HL-60 (cell line): ENCODE measurements around the gene HELT.

Source experiments
- DNase-seq, 2 experiments: peaks; one replicate each; pipeline ENCODE4 v3.0.0-alpha.2; 2010 to 2020; ENCODE audit warnings: low read depth in 1 of 2, low spot score in 1 of 2
- H3K27ac ChIP-seq: fragments of 250-450 bp; sonication (Bioruptor Pico); replicated peaks from 2 replicates; pipeline ENCODE4 v1.5.1; 2020; ENCODE audit warnings: mild to moderate bottlenecking, moderate library complexity
- H3K27me3 ChIP-seq: fragments of 250-450 bp; sonication (Bioruptor Pico); 2 replicates; pipeline ENCODE4 v1.5.1; 2021; ENCODE audit warnings: mild to moderate bottlenecking, moderate library complexity; ENCODE audit not compliant: insufficient read depth, poor library complexity, severe bottlenecking
- H3K4me3 ChIP-seq: replicated peaks from 2 replicates; pipeline ENCODE4 v1.5.1; 2011; ENCODE audit warnings: mild to moderate bottlenecking, control low read depth, low read length; ENCODE audit not compliant: insufficient read depth
- GABPA ChIP-seq: IDR thresholded peaks from 2 replicates; pipeline ENCODE4 v1.6.1; 2012; ENCODE audit warnings: low read depth
- POLR2AphosphoS5 ChIP-seq: IDR thresholded peaks from 2 replicates; pipeline ENCODE4 v1.6.1; 2012; ENCODE audit warnings: low read depth
- SPI1 ChIP-seq: IDR thresholded peaks from 2 replicates; pipeline ENCODE4 v1.6.1; 2012; ENCODE audit warnings: low read depth, mild to moderate bottlenecking, borderline replicate concordance
- TF ChIP-seq, protein P1 (sequence below): IDR thresholded peaks from 2 replicates; pipeline ENCODE4 v1.6.1; 2012; ENCODE audit warnings: low read depth; ENCODE audit not compliant: insufficient replicate concordance
- TF ChIP-seq, protein P2 (sequence below): IDR thresholded peaks from one replicate; pipeline ENCODE4 v1.5.1; 2011; ENCODE audit warnings: low read length, control low read depth, inconsistent platforms; ENCODE audit not compliant: insufficient read depth

Gene HELT

DNA sequence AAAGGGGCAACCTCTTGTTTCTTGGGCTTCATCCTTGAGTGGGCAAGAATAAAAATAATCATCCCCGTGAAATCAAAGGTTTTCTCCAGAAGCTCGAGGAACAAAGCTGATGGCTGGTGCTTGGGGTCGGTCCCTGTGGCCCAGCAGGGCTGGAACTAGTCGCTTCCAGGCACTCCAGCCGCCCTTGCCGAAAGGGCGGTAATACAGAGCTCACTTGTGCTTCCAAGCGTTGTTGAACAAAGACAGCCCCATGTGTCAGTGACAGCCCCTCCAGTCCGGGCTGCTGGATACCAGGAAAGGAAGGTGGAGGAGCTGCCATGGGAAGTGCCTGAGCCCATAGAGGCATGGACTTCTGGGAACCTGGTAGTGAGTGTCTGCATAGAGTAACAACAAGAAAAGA, 5.2 kb downstream of the HELT start:
- Histone ChIP-seq H3K4me3 (no peak overlapping the region), H3K27ac (no peak overlapping the region), H3K27me3 (peaks cover 58% of the 10 kb centered on the region)
- TF ChIP-seq, protein P1, sequence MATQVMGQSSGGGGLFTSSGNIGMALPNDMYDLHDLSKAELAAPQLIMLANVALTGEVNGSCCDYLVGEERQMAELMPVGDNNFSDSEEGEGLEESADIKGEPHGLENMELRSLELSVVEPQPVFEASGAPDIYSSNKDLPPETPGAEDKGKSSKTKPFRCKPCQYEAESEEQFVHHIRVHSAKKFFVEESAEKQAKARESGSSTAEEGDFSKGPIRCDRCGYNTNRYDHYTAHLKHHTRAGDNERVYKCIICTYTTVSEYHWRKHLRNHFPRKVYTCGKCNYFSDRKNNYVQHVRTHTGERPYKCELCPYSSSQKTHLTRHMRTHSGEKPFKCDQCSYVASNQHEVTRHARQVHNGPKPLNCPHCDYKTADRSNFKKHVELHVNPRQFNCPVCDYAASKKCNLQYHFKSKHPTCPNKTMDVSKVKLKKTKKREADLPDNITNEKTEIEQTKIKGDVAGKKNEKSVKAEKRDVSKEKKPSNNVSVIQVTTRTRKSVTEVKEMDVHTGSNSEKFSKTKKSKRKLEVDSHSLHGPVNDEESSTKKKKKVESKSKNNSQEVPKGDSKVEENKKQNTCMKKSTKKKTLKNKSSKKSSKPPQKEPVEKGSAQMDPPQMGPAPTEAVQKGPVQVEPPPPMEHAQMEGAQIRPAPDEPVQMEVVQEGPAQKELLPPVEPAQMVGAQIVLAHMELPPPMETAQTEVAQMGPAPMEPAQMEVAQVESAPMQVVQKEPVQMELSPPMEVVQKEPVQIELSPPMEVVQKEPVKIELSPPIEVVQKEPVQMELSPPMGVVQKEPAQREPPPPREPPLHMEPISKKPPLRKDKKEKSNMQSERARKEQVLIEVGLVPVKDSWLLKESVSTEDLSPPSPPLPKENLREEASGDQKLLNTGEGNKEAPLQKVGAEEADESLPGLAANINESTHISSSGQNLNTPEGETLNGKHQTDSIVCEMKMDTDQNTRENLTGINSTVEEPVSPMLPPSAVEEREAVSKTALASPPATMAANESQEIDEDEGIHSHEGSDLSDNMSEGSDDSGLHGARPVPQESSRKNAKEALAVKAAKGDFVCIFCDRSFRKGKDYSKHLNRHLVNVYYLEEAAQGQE = no peak
- TF ChIP-seq SPI1 (no peak), POLR2AphosphoS5 (no peak), GABPA (no peak)
- TF ChIP-seq, protein P2, sequence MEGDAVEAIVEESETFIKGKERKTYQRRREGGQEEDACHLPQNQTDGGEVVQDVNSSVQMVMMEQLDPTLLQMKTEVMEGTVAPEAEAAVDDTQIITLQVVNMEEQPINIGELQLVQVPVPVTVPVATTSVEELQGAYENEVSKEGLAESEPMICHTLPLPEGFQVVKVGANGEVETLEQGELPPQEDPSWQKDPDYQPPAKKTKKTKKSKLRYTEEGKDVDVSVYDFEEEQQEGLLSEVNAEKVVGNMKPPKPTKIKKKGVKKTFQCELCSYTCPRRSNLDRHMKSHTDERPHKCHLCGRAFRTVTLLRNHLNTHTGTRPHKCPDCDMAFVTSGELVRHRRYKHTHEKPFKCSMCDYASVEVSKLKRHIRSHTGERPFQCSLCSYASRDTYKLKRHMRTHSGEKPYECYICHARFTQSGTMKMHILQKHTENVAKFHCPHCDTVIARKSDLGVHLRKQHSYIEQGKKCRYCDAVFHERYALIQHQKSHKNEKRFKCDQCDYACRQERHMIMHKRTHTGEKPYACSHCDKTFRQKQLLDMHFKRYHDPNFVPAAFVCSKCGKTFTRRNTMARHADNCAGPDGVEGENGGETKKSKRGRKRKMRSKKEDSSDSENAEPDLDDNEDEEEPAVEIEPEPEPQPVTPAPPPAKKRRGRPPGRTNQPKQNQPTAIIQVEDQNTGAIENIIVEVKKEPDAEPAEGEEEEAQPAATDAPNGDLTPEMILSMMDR = no peak
- DNase-seq = no peak

DNA sequence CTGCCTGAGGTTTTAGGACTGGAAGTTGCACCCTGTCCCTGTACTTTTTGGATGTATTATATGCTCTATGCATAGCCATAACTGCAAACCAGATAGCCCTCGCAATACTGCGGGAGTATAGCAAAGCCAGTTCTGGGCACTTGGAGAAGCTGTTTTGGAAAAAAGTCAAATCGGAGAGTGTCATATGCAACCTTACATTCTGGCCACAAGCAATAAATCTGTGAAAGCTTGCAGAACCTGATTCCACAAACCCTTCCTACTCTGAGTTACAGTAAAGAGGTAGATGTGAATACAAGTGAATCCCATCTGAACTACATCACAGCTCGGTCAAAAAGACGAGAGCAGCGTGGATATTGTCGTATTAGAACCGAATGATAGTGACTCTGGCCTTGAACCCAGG, 10.3 kb downstream of the HELT start:
- Histone ChIP-seq H3K27me3 (peaks cover 22% of the 10 kb centered on the region), H3K27ac (no peak overlapping the region), H3K4me3 (no peak overlapping the region)
- TF ChIP-seq GABPA (no peak), SPI1 (no peak), POLR2AphosphoS5 (no peak)
- TF ChIP-seq, protein P2 = no peak
- TF ChIP-seq, protein P1 = no peak
- DNase-seq = no peak

DNA sequence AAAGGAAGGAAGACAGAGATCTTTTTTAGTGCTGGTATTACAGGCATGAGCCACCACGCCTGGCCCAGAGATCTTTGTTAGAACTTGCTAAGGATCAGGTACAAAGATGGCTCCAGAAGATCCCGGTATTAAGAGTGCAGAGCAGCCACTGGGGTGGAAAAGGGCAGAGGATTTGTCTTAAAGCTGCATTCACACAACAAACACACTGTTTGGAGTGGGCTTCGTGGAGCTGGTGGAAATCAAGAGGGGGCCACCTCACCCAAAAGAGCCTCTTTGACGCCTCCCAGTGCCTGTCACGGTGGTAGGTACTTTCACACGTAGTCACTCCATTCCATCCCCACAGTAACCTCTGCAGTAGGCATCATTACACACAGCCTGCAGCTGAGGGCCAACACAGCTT, 13.3 kb downstream of the HELT start:
- no peak overlapping the region for H3K4me3 ChIP-seq
- TF ChIP-seq SPI1 (no peak), GABPA (no peak), POLR2AphosphoS5 (no peak)
- TF ChIP-seq, protein P2 = no peak
- TF ChIP-seq, protein P1 = no peak
- H3K27ac ChIP-seq = no peak overlapping the region
- H3K27me3 ChIP-seq = peaks cover 15% of the 10 kb centered on the region
- no peak for DNase-seq
